Femur (tissue), 1 donor: ENCODE measurements around the gene TSPYL2.

Experiments
- DNase-seq: peaks from one replicate; pipeline ENCODE4 v3.0.0-alpha.2; 2017

The TSPYL2 gene

DNA sequence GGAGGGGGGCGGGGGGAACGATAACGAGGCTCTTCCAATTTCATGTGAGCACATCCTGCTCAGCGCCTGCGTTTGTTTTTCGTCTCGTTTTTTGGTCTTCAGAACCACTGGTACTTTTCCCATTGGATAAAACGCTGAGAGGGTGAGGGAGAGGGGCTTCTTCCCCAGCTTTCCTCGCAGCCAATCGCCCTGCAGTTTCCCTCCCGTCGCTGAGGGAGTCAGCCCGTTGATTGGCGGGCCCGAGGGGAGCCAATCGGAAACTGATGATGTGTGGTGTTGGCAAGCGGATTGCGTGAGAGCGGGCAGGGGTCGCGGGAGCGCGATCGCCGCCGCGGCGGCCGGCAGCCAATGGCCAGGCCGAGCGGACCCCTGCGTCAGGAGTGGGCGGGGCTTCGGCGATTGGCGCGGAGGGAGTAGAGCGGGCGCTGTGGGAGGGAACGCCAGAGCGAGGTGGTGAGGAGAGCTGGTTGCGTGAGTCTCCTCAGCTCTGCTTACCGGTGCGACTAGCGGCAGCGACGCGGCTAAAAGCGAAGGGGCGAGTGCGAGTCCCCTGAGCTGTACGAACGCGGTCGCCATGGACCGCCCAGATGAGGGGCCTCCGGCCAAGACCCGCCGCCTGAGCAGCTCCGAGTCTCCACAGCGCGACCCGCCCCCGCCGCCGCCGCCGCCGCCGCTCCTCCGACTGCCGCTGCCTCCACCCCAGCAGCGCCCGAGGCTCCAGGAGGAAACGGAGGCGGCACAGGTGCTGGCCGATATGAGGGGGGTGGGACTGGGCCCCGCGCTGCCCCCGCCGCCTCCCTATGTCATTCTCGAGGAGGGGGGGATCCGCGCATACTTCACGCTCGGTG is at the start of gene TSPYL2:
TSPYL2 (plus strand) TSS at position 443 of the 848 bp plus-strand sequence; CDS start at position 575, 132 bp downstream.
- DNase-seq = peak; percentile 97

DNA sequence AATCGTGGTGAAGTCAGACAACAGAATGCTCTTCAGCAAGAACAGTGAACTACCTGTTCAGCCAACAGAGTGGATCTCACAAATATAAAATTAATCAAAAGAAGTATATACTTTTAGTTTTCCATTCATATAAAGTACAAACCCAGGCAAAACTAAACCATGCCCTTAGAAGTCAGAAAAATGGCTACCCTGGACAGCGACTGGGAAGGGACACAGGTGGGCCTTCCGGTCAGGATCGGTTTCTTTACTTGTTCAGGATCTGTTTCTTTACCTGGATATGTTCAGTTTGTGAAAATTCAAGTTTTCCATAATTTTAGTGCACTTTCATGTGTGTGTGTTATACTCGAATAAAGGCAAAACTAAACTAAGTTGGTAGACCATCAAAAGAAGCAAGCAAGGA is 46.0 kb upstream of the TSPYL2 start:
- DNase-seq = no peak

DNA sequence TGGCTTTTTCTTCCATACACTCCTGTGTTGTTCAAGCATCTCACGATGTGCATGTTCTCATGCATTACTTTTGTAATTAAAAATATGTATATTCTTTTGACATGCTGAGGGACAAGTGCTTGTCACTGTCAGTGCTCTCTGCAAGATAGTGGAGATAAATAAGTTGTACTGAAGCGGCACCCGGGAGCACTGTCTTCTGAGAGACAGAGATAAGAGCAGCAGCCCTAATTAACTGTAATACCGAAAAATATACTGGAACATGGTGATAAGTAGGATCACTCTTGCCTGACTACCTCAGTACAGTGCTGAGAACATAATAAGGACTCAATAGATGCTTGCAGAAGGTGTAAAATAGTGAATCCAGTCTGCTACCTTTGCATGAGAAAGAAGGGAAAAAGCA is 42.9 kb upstream of the TSPYL2 start:
- no peak for DNase-seq

DNA sequence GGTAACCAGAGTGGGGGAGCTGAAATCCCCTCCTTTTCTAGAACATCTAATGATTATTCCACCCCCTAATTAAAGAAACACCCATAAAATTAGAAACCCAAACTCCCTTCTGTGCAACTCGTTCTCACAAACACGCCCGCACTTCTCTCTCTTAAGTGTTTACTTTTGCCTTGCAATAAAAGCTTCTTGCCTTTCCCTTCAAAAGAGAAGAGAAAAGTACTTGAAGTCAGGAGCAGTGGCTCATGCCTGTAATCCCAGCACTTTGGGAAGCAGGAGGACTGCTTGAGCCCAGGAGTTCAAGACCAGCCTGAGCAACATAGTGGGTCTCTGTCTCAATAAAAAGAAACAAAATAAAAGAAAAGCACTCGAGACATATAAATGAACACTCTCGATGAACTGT is 37.2 kb upstream of the TSPYL2 start:
- DNase-seq = no peak

DNA sequence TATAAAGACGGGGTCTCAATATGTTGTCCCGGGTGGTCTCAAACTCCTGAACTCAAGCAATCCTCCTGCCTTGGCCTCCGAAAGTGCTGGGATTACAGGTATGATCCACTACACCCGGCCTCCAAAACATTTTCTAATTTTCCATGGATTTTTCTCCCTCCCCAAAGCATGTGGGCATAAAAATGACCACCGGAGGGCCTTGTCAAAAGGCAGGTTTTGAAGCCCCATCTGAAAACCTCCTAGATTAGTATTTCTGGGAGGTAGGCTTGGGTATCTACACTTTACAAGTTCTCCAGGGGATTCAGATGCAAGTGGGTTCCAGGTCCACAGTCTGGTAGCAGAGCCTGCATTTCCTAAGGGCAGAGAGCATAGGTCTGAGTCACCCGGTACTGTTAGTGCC is 34.9 kb upstream of the TSPYL2 start:
- no peak for DNase-seq

DNA sequence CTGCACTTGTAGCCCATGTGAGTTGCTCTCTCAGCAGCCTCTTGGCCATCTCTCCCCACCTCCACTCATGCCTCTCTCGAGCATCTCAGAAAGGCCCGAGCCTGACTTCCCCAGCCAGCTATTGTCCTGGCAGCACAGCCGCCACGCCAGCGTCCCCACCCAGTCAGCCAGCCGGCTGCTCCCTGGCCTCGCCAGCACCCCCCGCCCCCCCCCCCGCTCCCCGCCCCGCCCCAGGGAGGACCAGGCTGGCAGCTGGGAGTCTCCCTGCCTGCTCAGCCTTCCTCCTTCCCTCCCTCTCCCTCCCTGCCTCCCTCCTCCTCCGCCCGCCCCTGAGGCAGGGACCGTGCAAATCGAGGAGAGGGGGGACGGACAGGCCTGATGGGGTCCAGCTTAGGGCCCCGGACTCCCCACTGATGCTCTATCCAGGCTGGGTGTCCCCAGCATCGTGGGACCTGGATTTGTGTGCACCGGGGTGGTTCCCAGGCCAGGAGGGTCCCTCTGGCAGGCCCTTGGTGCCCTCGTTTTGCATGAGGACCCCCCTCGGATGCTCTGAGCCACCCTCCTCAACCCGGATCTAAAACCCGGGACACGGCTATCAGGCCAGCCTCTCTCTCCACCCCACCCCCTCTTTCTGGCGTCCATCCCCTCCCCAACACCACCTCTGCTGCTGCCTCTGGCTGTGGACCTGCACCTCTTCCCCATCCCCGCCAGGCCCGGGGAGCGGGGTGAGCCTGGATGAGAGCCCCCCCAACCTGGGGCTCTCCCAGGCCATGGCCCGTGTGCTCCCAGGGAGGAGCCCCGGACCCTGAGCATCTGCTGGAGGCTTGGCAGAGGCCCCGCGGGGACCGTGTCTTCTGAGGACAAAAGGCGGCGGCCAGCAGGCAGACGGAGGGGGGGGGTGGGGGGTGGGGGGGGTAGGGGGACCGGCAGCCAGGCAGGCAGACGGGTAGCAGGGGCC is 33.7 kb upstream of the TSPYL2 start, which contains the start of gene GPR173:
GPR173 (plus strand) TSS at position 621 of the 958 bp plus-strand sequence. CDS start 27,833 bp downstream, outside the sequence.
- peak; percentile 82 for DNase-seq

DNA sequence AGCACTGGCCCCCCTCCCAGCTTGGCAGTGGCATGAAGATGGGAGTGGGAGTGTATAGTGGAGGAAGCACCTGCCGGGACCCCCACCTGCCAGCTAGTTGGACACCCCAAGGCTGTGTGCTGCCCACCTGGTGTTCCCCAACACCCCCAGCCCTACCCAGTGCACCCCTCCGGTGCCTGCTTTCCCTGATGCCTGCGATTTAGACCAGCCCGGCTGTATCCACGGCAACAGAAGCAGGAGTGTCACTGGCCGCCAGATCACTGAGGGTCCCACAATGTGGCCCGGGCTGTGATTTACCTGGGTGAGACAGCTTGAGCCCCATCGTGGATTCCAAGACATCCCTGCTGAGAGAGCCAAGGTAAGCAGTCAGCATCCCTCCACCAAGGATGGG is 33.0 kb upstream of the TSPYL2 start:
- DNase-seq = no peak

DNA sequence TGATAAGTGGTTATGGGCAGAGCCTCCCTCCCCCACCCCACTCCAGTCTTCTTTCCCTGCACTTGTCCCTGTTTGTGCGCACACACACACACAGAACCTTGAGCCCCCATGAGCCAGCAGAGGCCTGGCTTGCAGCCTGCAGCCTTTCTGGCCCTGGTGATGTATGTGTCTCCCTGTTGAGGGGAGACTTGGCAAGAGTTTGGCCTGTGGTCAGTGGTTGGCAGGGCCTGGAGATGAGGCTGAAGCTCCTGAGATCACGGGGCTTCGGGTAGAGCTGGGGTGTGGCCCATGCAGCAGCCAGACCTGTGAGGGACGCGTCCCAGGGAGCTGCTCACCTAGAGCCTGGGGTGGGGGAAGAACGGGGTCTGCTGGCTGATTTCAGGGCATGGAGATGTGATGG is 31.3 kb upstream of the TSPYL2 start:
- no peak for DNase-seq

DNA sequence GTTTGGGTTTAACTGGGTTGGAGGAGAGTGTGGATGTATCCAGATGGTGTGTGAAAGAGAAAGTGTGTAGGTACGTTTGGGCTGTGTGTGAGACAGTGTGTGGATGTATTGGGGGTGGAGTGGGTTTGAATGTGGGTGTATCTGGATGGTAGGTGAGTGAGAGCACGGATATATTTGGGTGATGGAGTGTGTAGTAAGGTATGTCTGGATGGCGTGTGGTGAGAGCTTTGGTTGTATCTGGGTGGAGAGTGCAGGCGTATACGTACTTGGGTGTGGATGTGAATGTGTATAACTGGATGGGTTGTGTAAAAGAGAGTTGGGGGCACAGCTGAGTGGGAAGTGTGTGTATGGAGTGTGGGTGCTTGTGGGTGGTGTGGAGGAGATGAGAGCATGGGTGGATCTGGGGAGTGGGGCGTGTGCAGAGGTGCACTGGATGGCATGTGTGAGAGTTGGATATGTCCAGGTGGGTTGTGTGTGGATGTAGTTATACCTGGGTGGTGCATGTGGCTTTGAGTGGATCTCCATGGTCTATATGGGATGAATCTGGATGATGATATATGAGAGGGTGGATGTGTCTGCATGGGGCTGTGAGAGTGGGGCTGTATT is 26.8 kb upstream of the TSPYL2 start:
- DNase-seq = no peak

DNA sequence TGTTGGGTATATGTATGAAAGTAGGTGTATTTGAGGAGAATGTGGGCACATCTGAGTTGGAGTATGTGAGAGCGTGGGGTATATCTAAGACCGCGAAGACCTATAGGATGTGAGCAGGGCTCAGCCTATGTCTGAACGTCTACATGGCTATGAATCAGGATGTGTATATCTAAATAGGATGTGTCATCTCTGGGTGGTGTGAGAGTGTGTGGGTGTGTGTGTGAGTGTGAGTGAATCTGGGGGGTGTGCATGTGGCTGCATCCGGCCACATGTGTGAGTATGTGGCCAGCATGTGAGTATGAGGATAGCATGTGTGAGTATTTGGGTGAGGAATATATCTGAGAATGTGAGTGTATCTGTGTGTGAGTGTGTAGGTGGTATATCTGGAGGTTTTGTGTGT is 25.9 kb upstream of the TSPYL2 start:
- no peak for DNase-seq

DNA sequence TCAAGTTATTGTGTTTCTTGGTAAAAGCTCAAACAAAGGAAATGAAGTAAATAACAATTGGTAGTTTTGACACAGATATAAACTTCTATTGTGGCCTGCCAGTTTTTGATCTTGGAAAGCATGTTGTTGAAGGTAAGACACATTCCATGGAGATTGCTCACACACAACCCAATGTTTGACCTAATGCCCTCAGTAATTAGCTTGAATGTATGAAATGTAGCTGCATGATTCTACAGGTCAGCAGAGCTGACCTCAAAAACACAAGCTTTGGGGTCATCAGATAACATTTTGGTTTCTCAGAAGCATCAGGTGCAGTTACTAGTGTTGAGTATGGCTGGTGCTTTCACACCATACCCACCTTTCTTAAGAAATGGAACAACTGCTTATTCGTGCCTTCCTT is 17.1 kb upstream of the TSPYL2 start:
- no peak for DNase-seq

DNA sequence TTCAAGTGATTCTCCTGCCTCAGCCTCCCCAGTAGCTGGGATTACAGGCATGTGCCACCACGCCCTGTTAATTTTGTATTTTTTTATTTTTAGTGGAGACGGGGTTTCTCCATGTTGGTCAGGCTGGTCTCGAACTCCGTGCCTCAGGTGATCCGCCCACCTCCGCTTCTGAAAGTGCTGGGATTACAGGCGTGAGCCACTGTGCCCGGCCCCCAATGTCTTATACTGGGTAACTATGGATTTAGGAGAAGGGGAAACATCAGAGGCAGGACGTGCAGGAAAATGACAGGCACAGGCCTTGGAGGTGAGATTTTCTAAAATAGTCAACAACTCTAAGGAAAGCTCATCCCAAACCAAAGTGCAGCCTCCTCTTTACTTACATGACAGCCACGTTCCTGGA is 11.1 kb upstream of the TSPYL2 start:
- DNase-seq = no peak

DNA sequence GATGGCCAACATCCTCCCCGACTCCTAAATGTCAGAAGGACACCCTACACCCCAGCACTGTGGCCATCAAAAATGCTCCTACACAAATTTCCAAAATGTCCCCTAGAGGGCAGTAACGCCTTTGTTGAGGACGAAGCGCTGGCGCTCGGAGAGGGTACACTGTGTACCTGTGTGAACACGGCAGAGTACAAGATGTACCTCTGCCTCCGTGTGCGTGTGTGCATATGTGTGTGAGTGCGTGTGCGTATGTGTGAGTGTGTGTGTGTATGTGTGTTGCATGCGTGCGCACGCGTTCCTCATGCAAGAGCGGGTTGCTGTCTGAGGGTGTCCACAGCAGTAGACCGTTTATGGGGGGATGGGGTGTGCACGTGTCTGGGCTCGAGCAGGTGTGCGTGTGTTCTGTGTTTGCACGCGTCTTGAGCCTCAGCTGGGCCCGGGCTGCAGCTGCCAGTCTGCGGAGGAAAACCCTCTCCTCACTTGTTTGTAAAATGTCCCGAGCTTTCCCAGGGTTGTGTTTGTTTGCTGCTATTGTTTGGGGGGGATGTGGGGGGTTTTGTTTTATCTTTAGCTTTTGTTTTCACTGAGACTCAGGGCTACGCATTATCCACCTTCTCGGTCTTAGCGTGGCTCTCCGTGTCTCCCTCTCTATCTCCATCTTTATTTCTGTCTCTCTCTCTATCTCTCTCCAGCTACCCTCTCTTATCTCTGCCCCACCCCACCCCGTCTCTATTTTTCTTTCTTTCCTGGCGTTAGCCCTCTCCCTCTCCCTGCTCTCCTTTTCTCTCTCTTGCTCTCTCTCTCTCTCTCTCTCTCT is 10.4 kb upstream of the TSPYL2 start:
- DNase-seq = peak; percentile 62

DNA sequence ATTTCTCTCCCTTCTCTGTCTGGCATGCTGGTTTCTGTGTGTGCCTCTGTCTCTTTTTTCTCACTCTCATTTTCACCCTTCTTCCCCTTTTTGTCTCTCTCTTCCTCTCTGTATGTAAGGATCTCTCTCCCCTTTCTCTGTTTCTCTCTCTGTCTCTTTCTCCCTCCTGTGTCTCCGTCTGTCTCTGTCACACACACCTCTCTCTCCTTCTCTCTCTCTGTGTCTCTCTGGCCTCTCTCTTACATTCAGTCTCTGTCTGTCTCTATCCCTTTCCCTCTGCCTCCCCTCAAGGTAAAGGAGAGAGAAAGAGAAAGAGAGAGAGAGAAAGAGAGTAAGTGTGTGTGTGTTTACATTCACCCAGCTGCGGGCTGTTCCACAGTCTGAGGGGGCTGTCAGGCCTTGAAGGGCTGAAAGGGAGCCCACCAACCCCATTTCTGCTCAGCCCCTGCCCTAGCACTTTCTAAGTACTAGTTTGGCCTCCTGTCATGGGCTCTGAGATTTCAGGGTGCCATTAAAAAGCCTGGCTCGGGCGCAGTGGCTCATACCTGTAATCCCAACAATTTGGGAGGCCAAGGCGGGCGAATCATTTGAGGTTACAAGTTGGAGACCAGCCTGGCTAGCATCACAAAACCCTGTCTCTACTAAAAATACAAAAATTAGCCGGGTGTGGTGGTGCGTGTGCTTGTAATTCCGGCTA is 9.6 kb upstream of the TSPYL2 start:
- no peak for DNase-seq

DNA sequence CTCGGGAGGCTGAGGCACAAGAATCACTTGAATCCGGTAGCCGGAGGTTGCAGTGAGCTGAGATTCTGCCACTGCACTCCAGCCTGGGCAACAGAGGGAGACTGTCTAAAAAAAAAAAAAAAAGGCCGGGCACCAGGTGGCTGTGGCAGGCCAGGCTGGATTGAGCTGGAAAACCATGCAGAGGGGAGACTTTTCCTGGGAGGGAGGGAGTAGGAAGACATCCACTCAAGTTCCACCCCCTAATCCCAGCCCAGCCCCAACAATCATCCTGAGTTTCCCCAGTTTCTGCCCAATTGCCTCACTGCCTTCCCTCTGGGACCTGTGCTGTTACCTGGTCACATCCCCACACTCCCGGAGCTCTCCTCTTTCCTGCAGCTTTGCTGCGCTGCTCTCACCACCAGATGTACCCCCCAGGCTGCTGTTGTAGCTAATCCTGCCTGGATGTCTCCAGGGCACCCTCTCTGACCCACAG is 9.0 kb upstream of the TSPYL2 start:
- no peak for DNase-seq

DNA sequence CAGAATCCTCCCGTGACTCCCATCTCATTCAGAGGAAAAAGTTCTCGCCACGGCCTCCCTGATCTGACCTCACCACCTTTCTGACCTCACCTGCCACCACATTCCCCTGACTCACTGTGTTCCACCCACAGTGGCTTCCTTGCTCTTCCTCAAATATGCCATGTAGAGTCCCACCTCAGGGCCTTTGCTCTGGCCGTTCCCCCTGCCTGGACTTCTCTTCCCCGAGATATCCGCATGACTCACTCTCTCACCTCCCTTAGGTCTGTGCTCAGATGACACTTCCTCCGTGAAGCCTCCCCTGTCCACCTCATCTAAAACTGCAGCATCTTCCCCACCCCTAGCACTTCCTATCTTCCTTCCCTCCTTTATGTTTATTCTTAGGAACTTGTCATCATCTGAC is 7.2 kb upstream of the TSPYL2 start:
- no peak for DNase-seq

DNA sequence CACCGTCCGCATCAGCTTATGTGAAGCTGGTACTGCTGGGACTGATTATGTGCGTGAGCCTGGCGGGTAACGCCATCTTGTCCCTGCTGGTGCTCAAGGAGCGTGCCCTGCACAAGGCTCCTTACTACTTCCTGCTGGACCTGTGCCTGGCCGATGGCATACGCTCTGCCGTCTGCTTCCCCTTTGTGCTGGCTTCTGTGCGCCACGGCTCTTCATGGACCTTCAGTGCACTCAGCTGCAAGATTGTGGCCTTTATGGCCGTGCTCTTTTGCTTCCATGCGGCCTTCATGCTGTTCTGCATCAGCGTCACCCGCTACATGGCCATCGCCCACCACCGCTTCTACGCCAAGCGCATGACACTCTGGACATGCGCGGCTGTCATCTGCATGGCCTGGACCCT is 5.5 kb upstream of the TSPYL2 start:
- DNase-seq = no peak

DNA sequence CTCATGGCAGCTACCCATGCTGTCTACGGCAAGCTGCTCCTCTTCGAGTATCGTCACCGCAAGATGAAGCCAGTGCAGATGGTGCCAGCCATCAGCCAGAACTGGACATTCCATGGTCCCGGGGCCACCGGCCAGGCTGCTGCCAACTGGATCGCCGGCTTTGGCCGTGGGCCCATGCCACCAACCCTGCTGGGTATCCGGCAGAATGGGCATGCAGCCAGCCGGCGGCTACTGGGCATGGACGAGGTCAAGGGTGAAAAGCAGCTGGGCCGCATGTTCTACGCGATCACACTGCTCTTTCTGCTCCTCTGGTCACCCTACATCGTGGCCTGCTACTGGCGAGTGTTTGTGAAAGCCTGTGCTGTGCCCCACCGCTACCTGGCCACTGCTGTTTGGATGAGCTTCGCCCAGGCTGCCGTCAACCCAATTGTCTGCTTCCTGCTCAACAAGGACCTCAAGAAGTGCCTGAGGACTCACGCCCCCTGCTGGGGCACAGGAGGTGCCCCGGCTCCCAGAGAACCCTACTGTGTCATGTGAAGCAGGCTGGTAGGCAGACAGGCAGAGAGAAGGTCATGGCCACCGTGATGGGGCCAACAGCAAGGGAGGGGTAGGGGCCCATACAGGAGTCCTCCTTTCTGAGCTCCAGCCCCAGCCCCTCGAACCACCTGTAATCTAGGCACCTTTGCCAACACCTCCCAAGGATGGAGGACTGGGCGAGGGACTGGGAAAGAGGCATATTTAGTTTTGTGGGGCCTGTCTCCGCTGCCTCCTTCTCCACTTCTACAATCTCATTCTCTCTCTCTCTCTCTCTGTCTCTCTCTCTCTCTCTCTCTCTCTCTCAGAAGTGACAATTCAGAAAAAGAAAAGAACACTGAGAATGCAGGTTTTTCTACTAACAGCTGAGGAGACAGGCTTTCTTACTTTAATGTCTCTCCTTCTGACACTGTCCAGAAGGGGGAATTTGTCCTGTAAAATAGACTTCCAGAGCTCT is 4.7 kb upstream of the TSPYL2 start:
- no peak for DNase-seq

DNA sequence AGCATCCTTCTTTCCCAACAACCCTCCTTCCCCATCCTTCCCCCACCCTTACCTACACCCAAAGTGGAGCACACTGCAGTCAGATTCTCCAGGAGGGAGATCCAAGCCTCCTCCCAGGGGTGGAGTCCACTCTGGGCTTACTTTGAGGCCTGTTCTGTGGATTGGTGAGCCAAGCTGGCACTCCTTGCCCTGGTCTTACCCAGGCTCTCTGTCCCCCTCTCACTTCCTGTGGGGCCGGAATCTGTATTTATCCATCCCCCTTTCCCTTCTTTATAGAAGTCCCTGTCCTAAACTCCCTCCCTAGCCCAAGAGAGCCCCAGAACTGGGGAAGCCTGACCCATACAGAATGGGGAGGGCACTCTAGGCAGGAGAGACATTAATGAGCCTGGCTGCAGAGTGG is 3.2 kb upstream of the TSPYL2 start:
- no peak for DNase-seq
